CD4-positive, alpha-beta T cell treated with Interleukin-21 for 1 hour (primary cell): ENCODE results near the gene ATP1A1.

Experiments
- DNase-seq: peaks from one replicate; pipeline ENCODE4 v3.0.0-alpha.2; 2020

The ATP1A1 gene

DNA sequence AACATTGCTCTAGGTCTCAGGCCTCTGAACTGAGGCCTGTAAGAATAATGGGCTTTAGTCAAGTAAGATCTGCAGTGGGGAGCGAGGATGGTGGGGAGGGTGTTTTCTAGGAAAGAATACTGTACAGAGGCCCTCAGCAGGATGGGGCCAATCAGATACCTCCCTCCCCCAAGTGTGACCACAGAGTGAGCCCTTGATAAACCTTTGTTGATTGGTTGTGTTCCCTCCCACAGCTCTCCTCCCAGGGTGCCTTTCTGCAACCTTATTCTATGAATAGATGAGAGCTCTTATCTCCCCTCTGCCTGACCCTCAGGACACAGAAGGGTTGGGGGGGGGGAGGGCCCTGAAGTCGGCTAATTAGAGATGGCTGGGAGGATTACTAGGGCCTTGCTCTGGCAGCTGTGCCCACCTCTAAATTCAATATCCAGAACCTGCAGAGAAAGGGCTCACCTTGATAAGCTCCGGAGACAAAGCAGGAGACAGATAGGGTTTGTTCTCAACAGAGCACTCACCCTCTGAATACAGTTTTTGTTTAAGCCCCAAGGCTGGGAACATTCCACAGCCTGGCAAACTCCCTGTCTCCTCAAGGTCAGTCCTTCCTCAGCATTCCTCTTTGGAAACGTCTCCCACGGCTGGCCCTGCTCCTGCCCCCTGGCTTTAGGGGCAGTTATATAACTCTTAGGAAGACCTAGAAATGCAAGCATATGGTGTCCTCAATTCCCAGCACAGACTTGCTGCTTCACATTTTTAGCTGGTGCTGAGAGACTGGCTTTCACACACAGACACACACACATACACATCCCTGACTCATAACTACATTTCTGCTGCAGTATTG lies 42.9 kb downstream of the ATP1A1 start:
- no peak for DNase-seq

DNA sequence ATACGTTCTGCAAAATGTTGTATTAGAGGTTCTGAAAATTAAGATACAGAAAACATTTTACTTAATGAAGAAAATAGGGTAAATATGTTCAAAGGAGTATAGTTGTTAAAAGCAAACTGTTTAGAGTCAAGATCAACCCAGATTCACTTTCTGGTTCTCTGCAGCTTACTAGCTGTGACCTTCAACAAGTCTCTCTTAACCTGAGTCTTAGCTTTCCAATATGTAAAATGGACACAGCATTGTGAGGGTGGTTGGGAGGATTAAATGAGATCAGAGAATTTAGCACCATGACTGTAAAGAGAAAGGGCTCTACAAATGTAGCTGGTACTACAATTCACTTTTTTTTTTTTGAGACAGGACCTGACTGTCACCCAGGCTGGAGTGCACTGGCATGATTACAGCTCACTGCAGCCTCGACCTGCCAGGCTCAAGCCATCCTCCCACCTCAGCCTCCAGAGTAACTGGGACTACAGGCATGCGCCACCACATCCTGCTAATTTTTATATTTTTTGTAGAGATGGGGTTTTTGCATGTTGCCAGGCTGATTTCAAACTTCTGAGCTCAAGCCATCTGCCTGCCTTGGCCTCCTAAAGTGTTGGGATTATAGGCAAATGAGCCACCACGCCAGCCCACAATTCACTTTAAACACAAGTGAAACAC lies 43.9 kb downstream of the ATP1A1 start:
- no peak for DNase-seq

GRCh38 chr1:116417678-116418077 lies 44.6 kb downstream of the ATP1A1 start:
- no peak for DNase-seq

DNA sequence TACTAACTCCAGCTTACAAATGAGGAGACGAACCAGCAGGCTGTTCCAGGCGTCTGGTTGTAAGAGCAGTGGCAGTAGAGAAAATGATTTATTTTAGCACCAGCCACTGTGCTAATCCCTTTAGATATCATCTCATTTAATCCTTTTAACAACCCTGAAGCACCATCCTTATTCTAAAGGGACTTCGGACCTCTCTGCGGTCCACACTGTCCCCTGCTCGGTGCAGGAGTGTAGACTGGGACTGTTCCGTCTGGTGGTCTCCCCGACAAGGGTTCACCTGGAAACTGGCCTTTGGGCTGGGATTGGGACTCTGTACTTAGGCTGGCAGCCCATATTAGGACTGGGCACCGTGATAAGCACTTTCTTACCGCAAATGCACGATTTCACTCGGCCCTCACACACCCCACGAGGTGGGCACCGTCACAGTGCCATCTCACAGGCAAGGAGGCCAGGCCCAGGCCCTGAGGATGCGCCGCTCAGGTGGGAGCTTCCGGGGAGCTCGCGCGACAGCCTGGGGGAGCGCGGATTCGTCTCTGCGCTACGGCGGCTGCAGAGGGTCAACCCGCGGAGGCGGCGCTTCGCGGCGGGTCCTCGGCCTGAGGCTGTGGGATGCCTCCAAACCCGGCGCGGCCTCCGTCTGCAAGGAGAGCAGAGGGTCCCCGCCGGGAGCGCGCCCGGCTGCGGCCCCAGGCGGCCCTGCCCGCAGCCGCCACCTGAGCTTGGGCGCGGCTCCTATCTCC lies 45.2 kb downstream of the ATP1A1 start:
- DNase-seq = peak; percentile 89

- DNase-seq = no peak
Observed at GRCh38 chr1:116420417-116421200, 47.6 kb downstream of the ATP1A1 start.

- DNase-seq = no peak
Observed at GRCh38 chr1:116424438-116424837, 51.4 kb downstream of the ATP1A1 start.

DNA sequence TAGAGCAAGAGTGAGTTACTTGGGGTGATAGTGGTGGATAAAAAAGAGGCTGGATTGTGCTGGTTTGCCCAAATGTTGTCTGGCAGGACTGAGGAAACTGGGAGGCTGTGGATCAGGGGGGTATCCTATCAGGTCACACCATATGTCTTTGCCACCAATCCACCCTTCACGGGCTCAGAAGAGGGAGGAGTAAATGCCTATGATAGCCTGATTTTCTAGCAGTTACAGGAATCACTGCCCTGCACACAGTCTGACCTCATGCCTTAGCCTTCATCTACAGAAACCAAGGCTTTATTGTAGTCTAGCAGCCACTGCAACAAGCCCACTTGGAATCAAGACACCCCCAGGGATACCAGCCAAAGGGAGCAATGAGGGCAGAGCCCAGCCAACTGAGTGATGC lies 51.8 kb downstream of the ATP1A1 start:
- no peak for DNase-seq

DNA sequence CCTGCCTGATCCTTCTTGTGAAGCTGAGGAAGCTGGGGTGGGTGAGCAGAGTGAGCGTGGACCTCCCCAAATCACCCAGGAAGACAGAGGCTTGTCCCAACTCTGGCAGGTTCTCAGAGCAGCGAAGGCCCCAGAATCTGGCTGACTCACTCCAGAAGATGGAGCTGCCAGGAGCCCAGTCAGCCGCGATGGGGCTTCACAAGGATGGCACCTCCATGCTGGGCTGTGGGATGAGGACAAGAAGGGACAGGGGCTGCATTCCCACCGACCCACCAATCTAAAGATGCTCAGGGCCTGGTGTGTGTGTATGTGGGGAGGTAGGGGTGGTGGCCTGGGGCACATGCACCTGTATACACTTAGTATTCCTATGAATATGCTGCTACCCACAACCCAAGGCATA lies 52.9 kb downstream of the ATP1A1 start:
- DNase-seq = no peak

DNA sequence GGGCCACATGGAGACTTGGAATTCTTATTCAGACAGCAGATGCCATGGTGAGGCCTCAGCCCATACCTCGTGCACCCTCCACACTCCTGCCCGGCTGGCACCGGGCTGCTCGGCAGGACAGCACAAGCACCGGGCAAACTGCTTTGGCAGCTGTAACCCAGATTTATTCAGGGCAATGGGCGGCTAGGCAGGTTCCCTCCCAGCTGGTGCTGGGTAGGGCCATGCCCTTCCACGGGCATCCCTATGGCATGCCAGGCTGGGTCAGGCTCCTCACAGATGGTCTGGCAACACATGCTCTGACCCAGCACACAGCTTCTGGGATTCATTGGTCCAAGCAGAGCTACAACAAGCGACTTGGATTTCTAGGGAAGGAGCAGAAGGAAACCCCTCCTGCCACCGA lies 53.4 kb downstream of the ATP1A1 start:
- DNase-seq = no peak

GRCh38 chr1:116428576-116428975 lies 55.5 kb downstream of the ATP1A1 start:
- no peak for DNase-seq

DNA sequence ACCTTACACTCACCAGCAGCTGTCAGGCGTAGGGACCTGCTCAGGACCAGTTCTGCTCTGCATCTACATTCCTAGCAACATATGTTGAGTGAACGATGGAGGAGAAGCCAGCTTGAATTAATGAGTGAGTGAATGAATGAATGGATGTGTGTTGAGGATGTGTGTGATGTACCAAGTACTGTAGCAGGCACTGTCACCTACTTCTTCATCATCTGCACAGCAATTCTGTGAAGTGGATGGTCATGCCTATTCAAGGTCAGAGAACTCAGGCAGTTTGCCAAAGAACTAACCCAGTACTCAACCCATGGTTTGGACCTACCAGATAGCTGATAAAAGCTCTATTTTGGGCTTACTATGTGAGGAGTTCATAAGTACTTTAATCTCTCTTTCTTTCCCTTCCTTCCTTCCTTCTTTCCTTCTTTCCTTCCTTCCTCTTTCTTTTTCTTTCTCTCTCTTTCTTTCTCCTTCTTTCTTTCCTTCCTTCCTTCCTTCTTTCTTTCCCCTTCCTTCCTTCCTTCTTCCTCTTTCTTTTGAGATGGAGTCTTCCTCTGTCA lies 56.9 kb downstream of the ATP1A1 start:
- no peak for DNase-seq

DNA sequence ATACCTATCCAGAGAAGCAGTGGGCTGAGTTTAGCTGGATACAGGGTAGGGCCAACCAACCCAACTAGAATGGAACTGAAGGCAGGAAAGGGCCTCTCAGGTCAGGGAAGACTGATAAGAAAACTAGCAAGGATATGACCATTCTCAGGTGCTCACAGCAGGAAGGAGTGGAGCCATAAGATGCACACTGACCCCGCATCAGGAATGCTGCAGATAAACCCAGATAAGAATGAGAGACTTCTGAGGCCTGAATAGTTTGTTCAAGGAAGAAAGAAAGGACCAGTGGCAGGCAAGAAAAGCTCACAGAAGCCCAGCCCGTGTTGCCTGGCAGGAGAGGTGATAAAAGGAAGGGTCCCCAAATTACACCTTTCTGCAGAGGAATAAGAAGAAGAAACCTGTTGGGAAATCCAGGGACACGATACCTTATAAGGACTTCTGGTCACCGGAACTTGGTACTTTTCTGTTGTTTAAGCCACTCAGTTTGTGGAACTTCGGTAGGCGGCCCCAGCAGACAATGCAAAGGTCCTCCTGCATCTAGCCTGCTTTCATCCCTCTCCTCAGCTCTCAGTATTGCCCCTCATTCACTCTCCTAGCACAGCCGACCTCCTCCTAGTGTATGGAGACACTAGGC lies 58.9 kb downstream of the ATP1A1 start:
- DNase-seq = no peak

DNA sequence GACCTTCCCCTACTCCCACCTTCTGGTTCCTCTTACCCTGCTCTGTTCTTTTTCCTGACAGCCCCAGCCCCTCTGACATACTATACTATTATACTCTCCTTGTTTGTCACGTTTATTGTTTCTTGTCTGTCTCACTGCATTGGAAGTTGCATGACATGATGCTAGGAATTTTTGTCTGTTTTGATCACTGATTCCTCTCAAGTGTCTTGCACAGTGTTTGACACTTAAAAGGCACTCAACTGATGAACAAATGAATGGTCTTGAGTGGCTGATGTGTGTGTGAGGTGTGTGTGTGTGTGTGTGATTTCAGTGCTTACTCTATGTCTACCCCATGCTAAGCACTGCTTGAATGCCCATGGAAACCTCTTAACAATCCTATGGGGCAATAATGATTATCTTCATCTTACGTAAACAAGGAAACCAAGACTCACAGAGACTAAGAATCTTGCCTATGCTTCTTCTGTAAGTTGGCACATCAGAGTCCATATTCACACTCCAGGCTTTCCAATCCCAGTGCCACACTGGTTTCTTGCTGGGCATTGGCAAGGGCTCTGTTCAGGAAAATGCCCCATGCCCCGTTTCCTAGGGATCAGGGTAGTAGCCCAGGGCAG lies 59.7 kb downstream of the ATP1A1 start:
- no peak for DNase-seq

DNA sequence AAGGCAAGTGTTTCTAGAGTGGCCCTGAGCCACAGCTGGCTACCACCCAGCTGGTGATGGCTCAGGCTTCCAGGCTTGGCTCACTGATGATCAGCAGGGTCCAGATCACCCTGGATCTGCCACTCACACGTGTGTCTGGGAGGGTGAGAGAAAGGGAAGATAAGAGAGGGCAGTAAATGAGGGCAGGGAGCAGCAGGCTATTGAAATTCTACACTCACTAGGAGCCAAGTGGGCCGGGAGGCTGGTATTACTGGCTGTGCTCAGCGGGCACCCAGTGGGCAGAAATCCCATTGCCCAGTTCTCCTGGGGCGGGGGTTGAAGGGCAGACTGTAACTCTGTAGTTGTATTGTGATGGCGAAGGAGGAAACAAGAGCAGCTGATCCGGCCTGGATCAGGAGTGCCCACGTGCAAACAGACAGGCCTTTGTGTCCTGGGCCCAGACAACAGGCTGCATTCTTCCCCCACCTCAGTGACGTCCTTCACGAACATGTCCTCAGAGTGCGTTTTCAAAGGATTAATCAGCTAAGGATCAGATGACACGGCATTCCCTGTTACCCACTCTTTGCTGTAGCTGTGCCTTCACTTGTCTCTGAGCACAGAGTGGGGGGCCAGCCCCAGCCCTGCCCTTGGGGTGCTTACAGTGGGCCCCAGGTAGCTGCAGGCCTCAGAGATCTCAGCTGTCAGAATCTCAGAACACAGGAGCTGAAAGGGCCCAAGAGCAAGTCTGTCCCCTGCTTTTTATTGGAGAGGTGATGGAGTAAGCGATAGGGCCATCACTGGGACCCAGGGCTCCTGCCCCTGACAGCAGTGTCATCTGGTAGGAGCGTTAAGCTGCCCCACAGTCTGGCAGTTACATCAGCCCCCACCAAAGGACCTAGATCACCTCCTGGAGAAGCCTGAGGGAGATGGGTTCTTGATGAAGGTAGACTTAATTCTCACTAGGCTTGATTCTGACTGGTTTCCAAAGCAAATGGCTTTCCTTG lies 60.5 kb downstream of the ATP1A1 start:
- DNase-seq = no peak

GRCh38 chr1:116434849-116435248 lies 61.8 kb downstream of the ATP1A1 start:
- no peak for DNase-seq

GRCh38 chr1:116435806-116436610 lies 63.0 kb downstream of the ATP1A1 start:
- no peak for DNase-seq

DNA sequence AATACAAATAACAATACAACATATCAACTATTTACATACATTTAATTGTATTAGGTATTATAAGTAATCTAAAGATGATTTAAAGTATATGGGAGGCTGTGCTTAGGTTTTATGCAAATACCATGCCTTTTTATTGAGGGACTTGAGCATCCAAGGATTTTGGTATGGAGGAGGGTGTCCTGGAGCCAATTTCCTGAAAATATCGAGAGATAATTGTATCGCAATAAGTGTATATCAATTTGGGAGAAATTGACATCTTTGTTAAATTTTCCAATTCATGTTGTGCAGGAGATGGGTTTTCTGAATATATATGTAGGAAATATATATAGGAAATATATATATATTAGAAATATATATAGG lies 63.5 kb downstream of the ATP1A1 start:
- no peak for DNase-seq

- DNase-seq = no peak
Observed at GRCh38 chr1:116439701-116440100, 66.7 kb downstream of the ATP1A1 start.

GRCh38 chr1:116440731-116441130 lies 67.7 kb downstream of the ATP1A1 start:
- no peak for DNase-seq

DNA sequence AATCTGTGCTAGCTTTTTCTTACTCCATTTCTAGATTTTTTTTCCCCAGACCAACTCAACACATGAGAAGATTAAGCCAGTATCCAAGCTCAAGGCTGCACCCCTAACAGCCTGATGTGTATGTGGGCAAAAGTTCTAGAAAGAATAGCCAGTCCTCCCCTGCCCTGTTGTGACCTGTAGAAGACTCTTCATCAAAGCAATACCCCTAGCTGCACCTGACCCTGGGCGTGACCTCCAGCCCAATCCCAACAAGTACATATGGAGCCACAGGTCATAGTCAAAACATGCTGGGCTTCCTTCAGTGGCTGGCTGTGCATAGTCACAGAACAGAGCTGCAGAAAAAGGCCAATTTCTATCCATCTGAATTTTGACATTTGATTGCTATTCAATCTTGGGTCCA lies 72.5 kb downstream of the ATP1A1 start:
- DNase-seq = no peak
